HepG2 (cell line): Measurements from ENCODE around the gene ALDH3B2. TPM values are rescaled to one million over a fixed set of nuclear protein-coding genes. Genes with fewer than 3 reads are reported as not detected.
"Not testable (repeated sequence)": the region's sequence is repeated elsewhere in the genome, so short reads cannot be mapped to it uniquely, and the experiment has no call there.

Experiments used
- ATAC-seq: fragments of 200-7000 bp; cut with Tn5 transposase; 3 replicates; pipeline ENCODE4 v1.9.1; 2020; ENCODE audit warnings: mild to moderate bottlenecking, moderate library complexity
- BruUV-seq: library from RNA; stranded (reverse); fragments of 400-500 nt; replicated peaks from 2 replicates; lab custom pipeline; 2021; lab: Mats Ljungman, UMichigan
- CTCF ChIA-PET: fragments of 300-600 bp; formaldehyde crosslinking; extraction: SDS; loops from one replicate; lab custom pipeline; 2021; ENCODE audit warnings: low total read pairs, inconsistent platforms, low intra/inter-chr PET ratio; lab: Yijun Ruan, JAX
- POLR2A ChIA-PET: fragments of 350-600 bp; sonication (Branson Sonifier 250); formaldehyde crosslinking; loops from one replicate; lab custom pipeline; 2020; ENCODE audit warnings: antibody characterized with exemption, inconsistent platforms; lab: Yijun Ruan, JAX
- DNase-seq: peaks from one replicate; pipeline ENCODE4 v3.0.0-alpha.2; 2015; ENCODE audit warnings: low spot score
- FAIRE-seq: peaks from 3 replicates; lab custom pipeline; 2011; peaks lifted over from hg19 to GRCh38; lab: Jason Lieb, UNC
- H2AFZ ChIP-seq: one replicate; pipeline ENCODE4 v1.6.1; 2011; ENCODE audit warnings: low read length, inconsistent platforms
- H3K27ac ChIP-seq: fragments of 300-600 bp; 3 replicates; pipeline ENCODE4 v1.8.0; 2011; ENCODE audit warnings: mixed run types, mild to moderate bottlenecking, mixed read lengths, low read length, inconsistent platforms; ENCODE audit not compliant: insufficient read depth; ENCODE audit errors: extremely low read length
- H3K27me3 ChIP-seq, 2 experiments: fragments of 200-600 bp in 1 of 2; 2 replicates in 1 of 2; 3 replicates in 1 of 2; pipeline versions ENCODE4 v1.6.0 to v1.8.0; 2011; ENCODE audit warnings: low read length in 2 of 2, mild to moderate bottlenecking in 2 of 2, moderate library complexity in 2 of 2, inconsistent platforms in 1 of 2; ENCODE audit not compliant: insufficient read depth in 2 of 2, control insufficient read depth in 1 of 2
- H3K36me3 ChIP-seq, 2 experiments: fragments of 200-600 bp in 1 of 2; replicated peaks in 1 of 2; 2 replicates in 1 of 2; 3 replicates in 1 of 2; pipeline versions ENCODE4 v1.5.1 to v1.8.0; 2011; ENCODE audit warnings: low read length in 2 of 2, inconsistent platforms in 1 of 2; ENCODE audit not compliant: insufficient read depth in 2 of 2, control insufficient read depth in 1 of 2
- H3K4me1 ChIP-seq: 2 replicates; pipeline ENCODE4 v1.5.1; 2012; ENCODE audit warnings: low read length, inconsistent platforms; ENCODE audit not compliant: insufficient read depth
- H3K4me2 ChIP-seq: 2 replicates; pipeline ENCODE4 v1.6.0; 2011; ENCODE audit warnings: low read depth, low read length, inconsistent platforms
- H3K4me3 ChIP-seq, 3 experiments: fragments of 200-600 bp in 1 of 3; sonication (generic), shearing (Covaris generic) in 1 of 3; replicated peaks in 1 of 3; 2 replicates each; pipeline ENCODE4 v1.5.1; 2011 to 2016; ENCODE audit warnings: low read length in 3 of 3, inconsistent platforms in 2 of 3, low read depth in 2 of 3, mild to moderate bottlenecking in 2 of 3, control low read depth in 1 of 3, mixed read lengths in 1 of 3; ENCODE audit not compliant: insufficient read depth in 1 of 3
- H3K79me2 ChIP-seq: one replicate; pipeline ENCODE4 v1.6.1; 2011; ENCODE audit warnings: low read length, inconsistent platforms; ENCODE audit not compliant: insufficient read depth
- H3K9ac ChIP-seq: 2 replicates; pipeline ENCODE4 v1.6.0; 2011; ENCODE audit warnings: mild to moderate bottlenecking, low read depth, low read length, inconsistent platforms; ENCODE audit not compliant: insufficient read depth
- H3K9me3 ChIP-seq: 2 replicates; pipeline ENCODE4 v1.5.1; 2012; ENCODE audit warnings: mild to moderate bottlenecking, low read length
- H4K20me1 ChIP-seq: 2 replicates; pipeline ENCODE4 v1.6.0; 2011; ENCODE audit warnings: inconsistent platforms, mild to moderate bottlenecking, low read length, moderate library complexity; ENCODE audit not compliant: insufficient read depth
- NFYB ChIP-seq: sonication (generic); formaldehyde crosslinking; IDR thresholded peaks from 2 replicates; pipeline ENCODE4 v1.4.0; 2020; ENCODE audit warnings: missing genetic modification reagents
- NFYC ChIP-seq: IDR thresholded peaks from 2 replicates; pipeline ENCODE4 v1.6.1; 2016; ENCODE audit warnings: missing genetic modification reagents, missing compliant biosample characterization
- WGBS: methylation state at CpG from one replicate; pipeline ENCODE4 v1.1.6; 2017; ENCODE audit warnings: low lambda C conversion rate; 5-methylcytosine and 5-hydroxymethylcytosine counted together
- in situ Hi-C: cut with HindIII; loops from 2 replicates; pipeline ENCODE4 v1.10.0; 2017; ENCODE audit warnings: low pct_unique_long_range_greater_than_20kb; ENCODE audit not compliant: extremely low pct_ligation_motif_present
- intact Hi-C: fragments of 100-400 bp; cut with micrococcal nuclease; formaldehyde crosslinking; loops from one replicate; pipeline ENCODE4 v1.10.0; 2022; ENCODE audit not compliant: unreplicated experiment
- polyA plus RNA-seq, 8 experiments: library from polyadenylated mRNA; depleted of rRNA in 3 of 8; stranded (reverse) in 7 of 8; unstranded in 1 of 8; fragments of >200 nt; fragmentation: Illumina TruSeq in 4 of 8; extraction: Trizol in 4 of 8; gene quantifications; 2 replicates each; pipeline versions ENCODE4 v1.2.1 to v1.2.3, GENCODE V29; 2011 to 2016; ENCODE audit warnings: low read depth in 4 of 8, missing spikeins in 1 of 8, mixed read lengths in 1 of 8; ENCODE audit not compliant: insufficient read depth in 1 of 8
- total RNA-seq, 5 experiments: library from RNA; depleted of rRNA; stranded (reverse); fragments of >200 nt; fragmentation: Illumina TruSeq; extraction: Trizol; gene quantifications; 2 replicates each; pipeline ENCODE4 v1.2.3, GENCODE V29; 2016; ENCODE audit warnings: low read depth in 1 of 5

ALDH3B2 gene
- total and polyA plus RNA-seq, 2 of the 13 experiments (the other 11 are each of a cell fraction or from before 2014, with no cell fraction given) = not detected

- peak; percentile 44 for TF ChIP-seq NFYB (CRISPR knock-in tag)
- 0 out of 2 replicates have a peak, but pooled peaks have one; percentile 17 for TF ChIP-seq NFYC (CRISPR knock-in tag)
- H3K27ac ChIP-seq, CTCF ChIA-PET, H3K9me3 ChIP-seq, H2AFZ ChIP-seq, H3K4me3 ChIP-seq, H3K9ac ChIP-seq, in situ Hi-C loops, BruUV-seq, H3K4me2 ChIP-seq, ATAC-seq, H3K27me3 ChIP-seq, FAIRE-seq, H3K36me3 ChIP-seq, H4K20me1 ChIP-seq, DNase-seq, intact Hi-C loops, H3K79me2 ChIP-seq: not testable (repeated sequence)
- peaks cover 52% of the 10 kb centered on the region for H3K4me1 ChIP-seq
- POLR2A ChIA-PET = interaction anchor here (1.1 to 2.2 kb wide), 2 partner anchors 10 to 12 kb away, joined by 3 to 6 read pairs; no protein-coding TSS in a partner anchor
- 95% methylated on average over 27 of the region's 33 CpGs for whole genome bisulfite sequencing
Observed at GRCh38 chr11:67619683-67620618, 54.5 kb downstream of the ALDH3B2 start.

- ATAC-seq, H2AFZ ChIP-seq, H3K4me3 ChIP-seq, H3K36me3 ChIP-seq, H3K9ac ChIP-seq, in situ Hi-C loops, H3K9me3 ChIP-seq, H3K27me3 ChIP-seq, CTCF ChIA-PET, intact Hi-C loops, H3K79me2 ChIP-seq, DNase-seq, H4K20me1 ChIP-seq, FAIRE-seq, H3K27ac ChIP-seq, BruUV-seq, H3K4me2 ChIP-seq: not testable (repeated sequence)
- POLR2A ChIA-PET = interaction anchor here (1.1 to 2.2 kb wide), 2 partner anchors 11 to 13 kb away, joined by 3 to 6 read pairs; no protein-coding TSS in a partner anchor
- H3K4me1 ChIP-seq = peaks cover 57% of the 10 kb centered on the region
- WGBS = 99% methylated on average over 26 of the region's 40 CpGs
Observed at GRCh38 chr11:67618901-67619659, 55.3 kb downstream of the ALDH3B2 start.
